ENCODE measurements around the gene KRT82. TPM values are rescaled to one million over a fixed set of nuclear protein-coding genes. Genes with fewer than 3 reads are reported as not detected.

The KRT82 gene
- total RNA-seq, 1 experiment from 2014 or later, result not detected

- BruUV-seq (replicated peaks), result no TSS peak
- Histone ChIP-seq H3K36me3 (ENCODE audit: control insufficient read depth, insufficient read depth, low read length) (no peaks in the 10 kb centered on the region), H3K9me3 (no peaks in the 10 kb centered on the region), H3K4me3 (ENCODE audit: low read depth, low read length) (no peak overlapping the region), H3K4me1 (no peaks in the 10 kb centered on the region), H3K27me3 (replicated peaks; ENCODE audit: control insufficient read depth, insufficient read depth, low read length) (no peaks in the 10 kb centered on the region)
- intact Hi-C loops (cut with micrococcal nuclease; ENCODE audit: unreplicated experiment), result loop anchor here (5.0 to 10.0 kb wide), 3 partner anchors 64 to 587 kb away; no protein-coding TSS in a partner anchor
- Mint-ChIP-seq H3K9me3 (ENCODE audit: unreplicated experiment) (no peaks in the 10 kb centered on the region), H3K4me3 (ENCODE audit: unreplicated experiment) (no peak overlapping the region), H3K36me3 (ENCODE audit: insufficient read depth, unreplicated experiment) (no peaks in the 10 kb centered on the region), H3K4me1 (ENCODE audit: low read depth, unreplicated experiment) (no peaks in the 10 kb centered on the region), H3K27me3 (ENCODE audit: insufficient read depth, unreplicated experiment) (no peaks in the 10 kb centered on the region), H3K27ac (ENCODE audit: unreplicated experiment) (no peak overlapping the region)
- CTCF ChIA-PET, result interaction anchor here (0.7 kb wide), 1 partner anchor 10 kb away, joined by 3 read pairs; no protein-coding TSS in a partner anchor
- POLR2A ChIA-PET, result no interaction called here
- TF ChIP-seq CTCF (IDR thresholded peaks at IDR 0.05; ENCODE audit: insufficient read depth in 1 of 2, low read depth in 1 of 2, low read length in 1 of 2, severe bottlenecking in 1 of 2, unreplicated experiment in 1 of 2), result no peak
- DNase-seq, result no peak
These were observed 8.0 kb downstream of the KRT82 start for GRCh38 chr12:52398176-52398575.

GRCh38 chr12:52396656-52397055 is 9.5 kb downstream of the KRT82 start:
- no peaks in the 10 kb centered on the region for H3K9me3 Mint-ChIP-seq (ENCODE audit: unreplicated experiment)
- no peak overlapping the region for H3K27ac Mint-ChIP-seq (ENCODE audit: unreplicated experiment)
- intact Hi-C loops (cut with micrococcal nuclease; ENCODE audit: unreplicated experiment), result loop anchor here (5.0 to 10.0 kb wide), 3 partner anchors 66 to 588 kb away; no protein-coding TSS in a partner anchor
- H3K27me3 Mint-ChIP-seq (ENCODE audit: insufficient read depth, unreplicated experiment), result no peaks in the 10 kb centered on the region
- Histone ChIP-seq H3K9me3 (no peaks in the 10 kb centered on the region), H3K4me1 (no peaks in the 10 kb centered on the region), H3K4me3 (ENCODE audit: low read depth, low read length) (no peak overlapping the region), H3K27me3 (replicated peaks; ENCODE audit: control insufficient read depth, insufficient read depth, low read length) (no peaks in the 10 kb centered on the region), H3K36me3 (ENCODE audit: control insufficient read depth, insufficient read depth, low read length) (no peaks in the 10 kb centered on the region)
- ChIA-PET POLR2A (no interaction called here), CTCF (interaction anchor here (1.0 to 1.5 kb wide), 7 partner anchors 10 to 584 kb away, joined by 3 to 15 read pairs (median 8); no protein-coding TSS in a partner anchor)
- H3K36me3 Mint-ChIP-seq (ENCODE audit: insufficient read depth, unreplicated experiment), result no peaks in the 10 kb centered on the region
- no peak for TF ChIP-seq CTCF (IDR thresholded peaks at IDR 0.05; ENCODE audit: insufficient read depth in 1 of 2, low read depth in 1 of 2, low read length in 1 of 2, severe bottlenecking in 1 of 2, unreplicated experiment in 1 of 2)
- BruUV-seq (replicated peaks), result no TSS peak
- DNase-seq, result no peak
- no peak overlapping the region for H3K4me3 Mint-ChIP-seq (ENCODE audit: unreplicated experiment)
- no peaks in the 10 kb centered on the region for H3K4me1 Mint-ChIP-seq (ENCODE audit: low read depth, unreplicated experiment)

GRCh38 chr12:52395761-52396434 is 10.2 kb downstream of the KRT82 start:
- Mint-ChIP-seq H3K36me3 (ENCODE audit: insufficient read depth, unreplicated experiment) (no peaks in the 10 kb centered on the region), H3K4me3 (ENCODE audit: unreplicated experiment) (no peak overlapping the region), H3K4me1 (ENCODE audit: low read depth, unreplicated experiment) (no peaks in the 10 kb centered on the region), H3K27ac (ENCODE audit: unreplicated experiment) (no peak overlapping the region), H3K9me3 (ENCODE audit: unreplicated experiment) (no peaks in the 10 kb centered on the region), H3K27me3 (ENCODE audit: insufficient read depth, unreplicated experiment) (no peaks in the 10 kb centered on the region)
- peak; percentile 83 to 84 for DNase-seq
- no peak overlapping the region for H3K4me3 ChIP-seq (ENCODE audit: low read depth, low read length)
- no peaks in the 10 kb centered on the region for H3K27me3 ChIP-seq (replicated peaks; ENCODE audit: control insufficient read depth, insufficient read depth, low read length)
- ChIA-PET POLR2A (no interaction called here), CTCF (interaction anchor here (0.5 to 1.5 kb wide), 24 partner anchors 9 to 996 kb away, joined by 3 to 15 read pairs (median 4); partner anchors contain the start of gene EIF4B)
- no peaks in the 10 kb centered on the region for H3K9me3 ChIP-seq
- no peaks in the 10 kb centered on the region for H3K36me3 ChIP-seq (ENCODE audit: control insufficient read depth, insufficient read depth, low read length)
- peak; percentile 69 to 80 for TF ChIP-seq CTCF (IDR thresholded peaks at IDR 0.05; ENCODE audit: insufficient read depth in 1 of 2, low read depth in 1 of 2, low read length in 1 of 2, severe bottlenecking in 1 of 2, unreplicated experiment in 1 of 2)
- BruUV-seq (replicated peaks), result no TSS peak
- H3K4me1 ChIP-seq, result no peaks in the 10 kb centered on the region
- intact Hi-C loops (cut with micrococcal nuclease; ENCODE audit: unreplicated experiment), result loop anchor here (5.0 to 10.0 kb wide), 3 partner anchors 66 to 589 kb away; no protein-coding TSS in a partner anchor
